Naive B cell (primary cell): Measurements from ENCODE around the gene ADD3. TPM values are rescaled to one million over a fixed set of nuclear protein-coding genes. Genes with fewer than 3 reads are reported as not detected.
"Not testable (repeated sequence)": the region's sequence is repeated elsewhere in the genome, so short reads cannot be mapped to it uniquely, and the experiment has no call there.

Source experiments
- ATAC-seq, 2 donors: fragments of 150-1000 bp; cut with Tn5 transposase; 2 replicates each; pipeline ENCODE4 v1.10.0; 2021; ENCODE audit warnings: low read depth in 2 of 2, mild to moderate bottlenecking in 2 of 2, moderate library complexity in 2 of 2
- DNase-seq: peaks from one replicate; pipeline ENCODE4 v3.0.0; 2022
- H3K27ac Mint-ChIP-seq, 6 donors: one replicate each; pipeline ENCODE4 v1.8.0; 2020 to 2022; ENCODE audit warnings: mild to moderate bottlenecking in 6 of 6, mixed read lengths in 6 of 6, moderate library complexity in 5 of 6, inconsistent platforms in 2 of 6
- H3K27me3 Mint-ChIP-seq, 3 donors: one replicate each; pipeline ENCODE4 v1.8.0; 2021 to 2022; ENCODE audit warnings: mixed read lengths in 3 of 3, mild to moderate bottlenecking in 1 of 3
- H3K36me3 Mint-ChIP-seq, 2 donors: one replicate each; pipeline ENCODE4 v1.8.0; 2020 to 2022; ENCODE audit warnings: mixed read lengths in 2 of 2, inconsistent platforms in 1 of 2, mild to moderate bottlenecking in 1 of 2
- H3K4me1 Mint-ChIP-seq, 3 donors: one replicate each; pipeline ENCODE4 v1.8.0; 2020 to 2022; ENCODE audit warnings: mixed read lengths in 3 of 3, inconsistent platforms in 1 of 3, mild to moderate bottlenecking in 1 of 3, moderate library complexity in 1 of 3
- H3K4me3 Mint-ChIP-seq, 8 donors: one replicate each; pipeline ENCODE4 v1.8.0; 2020 to 2022; ENCODE audit warnings: mild to moderate bottlenecking in 8 of 8, mixed read lengths in 8 of 8, moderate library complexity in 8 of 8, inconsistent platforms in 2 of 8
- H3K9me3 Mint-ChIP-seq, 7 donors: one replicate each; pipeline ENCODE4 v1.8.0; 2020 to 2022; ENCODE audit warnings: mixed read lengths in 7 of 7, mild to moderate bottlenecking in 5 of 7, inconsistent platforms in 2 of 7, moderate library complexity in 1 of 7
- polyA plus RNA-seq, 6 donors: library from polyadenylated mRNA; unstranded; fragments of 300-500 nt; fragmentation: Illumina TruSeq; gene quantifications; one replicate each; pipeline ENCODE4 v1.2.3, GENCODE V29; 2021; ENCODE audit warnings: low read depth in 6 of 6

The ADD3 gene
- polyA plus RNA-seq, 6 donors from 2014 or later, result 322 to 394 (median 366) TPM

GRCh38 chr10:110135836-110136235 is 128.1 kb downstream of the ADD3 start:
- H3K4me3 Mint-ChIP-seq, DNase-seq, H3K27ac Mint-ChIP-seq, H3K9me3 Mint-ChIP-seq, H3K27me3 Mint-ChIP-seq, ATAC-seq: not testable (repeated sequence)
- Mint-ChIP-seq H3K4me1 (peaks cover 23 to 31% (median 25%) of the 10 kb centered on the region in 3 donors), H3K36me3 (peaks cover 0 to 13% of the 10 kb centered on the region in 2 donors)

DNA sequence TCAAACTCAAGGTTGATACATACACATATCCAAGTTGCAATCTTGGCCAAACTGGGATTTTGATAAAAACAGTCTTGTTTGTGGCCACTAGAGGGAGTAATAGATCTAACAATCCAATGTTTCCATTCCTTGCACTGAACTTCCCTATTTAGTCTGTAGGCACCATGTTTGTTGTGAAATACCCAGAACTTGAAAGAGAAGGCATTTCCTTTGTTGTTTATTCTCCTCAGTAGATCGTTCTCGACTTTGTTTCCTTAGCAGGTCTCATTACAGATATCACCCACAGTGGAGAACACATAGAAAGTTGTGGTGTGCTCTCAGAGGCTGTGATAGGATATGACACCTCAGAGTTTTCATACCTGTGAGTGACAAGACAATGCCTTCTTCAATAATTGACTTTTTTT is 129.4 kb downstream of the ADD3 start:
- peaks cover 0 to 8% of the 10 kb centered on the region in 2 donors for H3K36me3 Mint-ChIP-seq
- peaks cover 23 to 31% (median 25%) of the 10 kb centered on the region in 3 donors for H3K4me1 Mint-ChIP-seq
- ATAC-seq (peak; percentile 70 to 75), DNase-seq (peak; percentile 71)
- H3K9me3 Mint-ChIP-seq, result no peaks in the 10 kb centered on the region
- peak overlapping the region in 3 of 8 donors; percentile 6 to 13 (median 9) for H3K4me3 Mint-ChIP-seq
- H3K27me3 Mint-ChIP-seq, result no peaks in the 10 kb centered on the region
- H3K27ac Mint-ChIP-seq, result peak overlapping the region; percentile 0 to 66 (median 46)

- Mint-ChIP-seq H3K36me3 (peaks cover 0 to under 1% of the 10 kb centered on the region in 2 donors), H3K27me3 (no peaks in the 10 kb centered on the region), H3K4me1 (peaks cover 24 to 31% (median 25%) of the 10 kb centered on the region in 3 donors), H3K27ac (peak overlapping the region; percentile 7 to 65 (median 44)), H3K9me3 (no peaks in the 10 kb centered on the region), H3K4me3 (no peak overlapping the region)
- ATAC-seq (peak; percentile 74 to 78), DNase-seq (peak; percentile 79)
Measured at GRCh38 chr10:110138197-110138812, 130.5 kb downstream of the ADD3 start.

GRCh38 chr10:110141185-110141584 is 133.4 kb downstream of the ADD3 start:
- Mint-ChIP-seq H3K27me3 (no peaks in the 10 kb centered on the region), H3K36me3 (no peaks in the 10 kb centered on the region), H3K4me3 (no peak overlapping the region), H3K4me1 (peaks cover 17 to 20% (median 19%) of the 10 kb centered on the region in 3 donors), H3K9me3 (no peaks in the 10 kb centered on the region), H3K27ac (no peak overlapping the region)
- ATAC-seq (no peak), DNase-seq (no peak)

DNA sequence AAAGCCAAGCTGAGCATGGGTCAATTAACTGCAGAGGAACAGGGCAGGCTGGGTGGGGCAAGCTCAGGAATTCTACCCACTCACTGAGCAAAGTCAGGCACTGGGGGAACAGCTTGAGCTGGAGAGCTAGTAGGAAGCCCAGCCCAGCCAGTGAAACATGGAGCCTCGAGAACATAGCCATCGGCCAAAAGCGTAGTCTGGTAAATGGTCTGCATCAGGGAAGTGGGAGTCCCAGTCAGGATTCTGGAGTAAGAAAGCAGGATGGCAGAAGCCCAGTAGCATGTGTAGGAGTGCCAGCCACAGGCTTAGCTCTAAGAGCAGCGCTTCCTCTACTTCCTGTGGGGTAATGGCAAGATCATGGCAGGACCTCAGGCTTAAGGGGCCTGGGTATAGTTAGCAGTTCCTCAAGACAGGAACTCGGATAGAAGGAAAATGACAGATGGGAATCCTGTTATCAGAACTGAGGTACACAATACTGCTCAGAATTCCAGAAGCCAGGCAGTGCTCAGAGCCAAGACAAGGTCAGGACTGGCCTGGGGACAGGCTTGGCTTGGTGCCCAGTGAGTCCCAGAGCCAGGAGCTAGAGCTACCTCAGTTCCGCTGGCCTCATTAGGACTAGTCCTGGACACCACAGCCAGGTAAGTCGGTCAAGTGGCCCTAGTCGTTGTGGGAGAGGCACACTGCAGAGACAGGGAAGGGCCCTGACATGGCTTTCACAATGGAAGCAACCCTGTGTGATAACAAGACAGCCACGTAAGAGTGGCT is 134.3 kb downstream of the ADD3 start:
- H3K4me3 Mint-ChIP-seq, result no peak overlapping the region
- H3K27me3 Mint-ChIP-seq, result peaks cover 0 to 6% (median 0%) of the 10 kb centered on the region in 3 donors
- peak overlapping the region in 2 of 6 donors; percentile 20 to 47 for H3K27ac Mint-ChIP-seq
- no peaks in the 10 kb centered on the region for H3K9me3 Mint-ChIP-seq
- ATAC-seq, result no peak
- no peak for DNase-seq
- H3K36me3 Mint-ChIP-seq, result no peaks in the 10 kb centered on the region
- peaks cover 14 to 20% (median 17%) of the 10 kb centered on the region in 3 donors for H3K4me1 Mint-ChIP-seq

- DNase-seq, result no peak
- no peaks in the 10 kb centered on the region for H3K9me3 Mint-ChIP-seq
- H3K4me1 Mint-ChIP-seq, result peaks cover 5 to 13% (median 9%) of the 10 kb centered on the region in 3 donors
- no peak overlapping the region for H3K27ac Mint-ChIP-seq
- H3K36me3 Mint-ChIP-seq, result no peaks in the 10 kb centered on the region
- no peak for ATAC-seq
- peaks cover 0 to 6% (median 0%) of the 10 kb centered on the region in 3 donors for H3K27me3 Mint-ChIP-seq
- H3K4me3 Mint-ChIP-seq, result no peak overlapping the region
Measured at GRCh38 chr10:110142965-110143364, 135.2 kb downstream of the ADD3 start.

DNA sequence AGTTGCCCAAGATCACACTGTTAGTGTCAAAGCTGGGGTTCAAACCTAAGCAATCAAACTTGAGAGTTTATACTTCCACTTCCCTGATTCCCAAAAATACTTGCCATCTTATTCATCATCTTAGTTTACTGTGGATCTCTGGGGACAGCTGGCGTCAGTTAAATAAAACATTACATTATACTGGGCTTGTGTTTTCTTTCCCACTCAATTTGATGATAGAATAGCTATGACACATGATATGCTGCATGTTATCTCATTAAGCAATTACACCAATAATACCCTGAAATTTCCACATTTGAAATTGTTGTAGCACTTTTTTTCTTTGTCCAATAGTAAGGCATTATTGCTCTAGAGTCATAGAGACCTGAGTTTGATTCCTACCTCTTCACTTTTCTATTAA is 136.7 kb downstream of the ADD3 start:
- ATAC-seq (no peak), DNase-seq (no peak)
- Mint-ChIP-seq H3K4me3 (no peak overlapping the region), H3K4me1 (peaks cover 0 to 5% (median 5%) of the 10 kb centered on the region in 3 donors), H3K27me3 (peaks cover 0 to 13% (median 9%) of the 10 kb centered on the region in 3 donors), H3K9me3 (peaks cover 0 to 2% (median 0%) of the 10 kb centered on the region in 7 donors), H3K27ac (no peak overlapping the region), H3K36me3 (no peaks in the 10 kb centered on the region)

- H3K27ac Mint-ChIP-seq, result peak overlapping the region in 1 of 6 donors; percentile 11
- H3K4me3 Mint-ChIP-seq, result peak overlapping the region in 1 of 8 donors; percentile 0
- H3K4me1 Mint-ChIP-seq, result peaks cover 16 to 26% (median 17%) of the 10 kb centered on the region in 3 donors
- peaks cover 0 to 2% of the 10 kb centered on the region in 2 donors for H3K36me3 Mint-ChIP-seq
- DNase-seq (no peak), ATAC-seq (no peak)
- H3K9me3 Mint-ChIP-seq, result peaks cover 0 to 2% (median 0%) of the 10 kb centered on the region in 7 donors
- peaks cover 3 to 42% (median 26%) of the 10 kb centered on the region in 3 donors for H3K27me3 Mint-ChIP-seq
Measured at GRCh38 chr10:110147961-110148360, 140.2 kb downstream of the ADD3 start.

GRCh38 chr10:110149259-110149658 is 141.5 kb downstream of the ADD3 start:
- H3K36me3 Mint-ChIP-seq, result peaks cover 0 to 9% of the 10 kb centered on the region in 2 donors
- H3K27me3 Mint-ChIP-seq, result peaks cover 8 to 49% (median 34%) of the 10 kb centered on the region in 3 donors
- no peak for ATAC-seq
- peaks cover 25 to 39% (median 29%) of the 10 kb centered on the region in 3 donors for H3K4me1 Mint-ChIP-seq
- no peak for DNase-seq
- H3K27ac Mint-ChIP-seq, result no peak overlapping the region
- peak overlapping the region in 1 of 8 donors; percentile 66 for H3K4me3 Mint-ChIP-seq
- H3K9me3 Mint-ChIP-seq, result peaks cover 0 to 4% (median 0%) of the 10 kb centered on the region in 7 donors

- Mint-ChIP-seq H3K4me1 (peaks cover 25 to 46% (median 30%) of the 10 kb centered on the region in 3 donors), H3K4me3 (peak overlapping the region in 3 of 8 donors; percentile 16 to 63 (median 34)), H3K36me3 (peaks cover 0 to 9% of the 10 kb centered on the region in 2 donors), H3K27ac (no peak overlapping the region), H3K9me3 (peaks cover 0 to 4% (median 0%) of the 10 kb centered on the region in 7 donors), H3K27me3 (peaks cover 8 to 49% (median 34%) of the 10 kb centered on the region in 3 donors)
- DNase-seq, result no peak
- ATAC-seq, result no peak
Measured at GRCh38 chr10:110150046-110150445, 142.3 kb downstream of the ADD3 start.

DNA sequence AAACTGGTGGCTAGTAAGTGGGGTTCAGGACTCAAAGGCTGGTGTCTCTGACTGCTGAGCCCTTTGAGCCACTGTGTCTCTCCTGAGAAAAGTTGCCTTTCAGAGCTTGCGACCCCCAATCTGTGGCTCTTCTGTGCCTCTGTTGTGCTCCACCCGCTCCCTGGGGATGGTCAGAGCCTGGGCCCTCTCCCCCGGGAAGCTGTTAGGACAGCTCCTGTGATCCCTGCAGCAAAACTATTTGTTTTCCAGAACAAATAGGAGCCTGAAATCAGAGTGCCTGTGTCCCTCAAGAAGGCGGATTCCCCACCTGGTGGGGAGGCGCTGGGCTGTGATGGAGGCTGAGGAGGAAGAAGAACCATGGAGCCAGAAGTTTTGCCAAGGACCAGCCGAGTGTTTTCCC is 143.2 kb downstream of the ADD3 start:
- Mint-ChIP-seq H3K4me3 (no peak overlapping the region), H3K4me1 (peaks cover 34 to 54% (median 39%) of the 10 kb centered on the region in 3 donors), H3K36me3 (peaks cover 0 to 9% of the 10 kb centered on the region in 2 donors), H3K27me3 (peaks cover 8 to 49% (median 34%) of the 10 kb centered on the region in 3 donors), H3K27ac (peak overlapping the region in 1 of 6 donors; percentile 82), H3K9me3 (peaks cover 0 to 4% (median 0%) of the 10 kb centered on the region in 7 donors)
- ATAC-seq, result no peak
- no peak for DNase-seq

DNA sequence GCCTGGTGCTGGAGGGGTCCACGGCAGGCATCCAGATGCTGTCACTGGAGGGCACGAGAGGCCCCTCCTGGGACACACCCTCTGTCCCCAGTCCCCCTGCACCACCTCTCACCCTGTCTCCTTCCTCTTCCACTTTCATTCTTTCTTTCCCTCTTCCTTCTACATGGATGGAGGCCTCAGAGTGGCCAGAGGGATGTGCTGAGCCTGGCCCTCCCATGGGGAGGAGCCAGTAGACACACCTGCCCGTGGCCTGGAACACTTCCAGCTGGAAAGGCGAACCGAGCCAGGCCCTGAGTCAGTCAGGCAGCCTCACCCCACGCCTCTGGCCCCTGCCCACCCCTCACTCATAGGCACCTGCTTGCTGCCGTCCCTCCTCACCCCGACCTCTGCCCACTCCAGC is 143.7 kb downstream of the ADD3 start:
- peaks cover 0 to 4% (median 0%) of the 10 kb centered on the region in 7 donors for H3K9me3 Mint-ChIP-seq
- H3K4me3 Mint-ChIP-seq, result peak overlapping the region in 2 of 8 donors; percentile 27 to 41

DNA sequence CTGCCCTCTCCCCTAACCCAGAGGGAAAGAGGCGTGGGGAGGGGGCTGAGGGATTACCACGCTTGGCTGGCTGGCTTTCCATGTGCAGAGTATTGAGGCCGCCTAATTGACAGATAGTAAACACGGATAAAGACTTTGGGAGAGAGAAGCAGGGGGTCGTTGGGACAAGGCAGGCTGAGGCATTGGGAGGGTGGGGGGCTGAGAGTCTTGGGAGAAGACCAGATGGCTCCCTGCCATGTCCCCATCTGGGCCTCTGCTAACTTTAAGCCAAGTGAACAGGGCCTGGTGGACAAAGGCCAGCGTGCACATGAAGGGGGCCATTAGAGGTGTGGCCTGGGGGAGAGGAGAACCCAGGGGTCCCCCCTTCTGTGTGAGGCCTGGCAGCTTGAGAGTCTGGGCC is 144.2 kb downstream of the ADD3 start:
- H3K4me1 Mint-ChIP-seq, result peaks cover 40 to 64% (median 49%) of the 10 kb centered on the region in 3 donors
- H3K27ac Mint-ChIP-seq, result peak overlapping the region in 1 of 6 donors; percentile 56
- no peak for DNase-seq
- H3K36me3 Mint-ChIP-seq, result peaks cover 0 to 9% of the 10 kb centered on the region in 2 donors
- peak overlapping the region in 2 of 8 donors; percentile 27 to 47 for H3K4me3 Mint-ChIP-seq
- H3K27me3 Mint-ChIP-seq, result peaks cover 13 to 43% (median 34%) of the 10 kb centered on the region in 3 donors
- H3K9me3 Mint-ChIP-seq, result peaks cover 0 to 4% (median 0%) of the 10 kb centered on the region in 7 donors
- no peak for ATAC-seq

More for the DNA sequence above, 143.7 kb downstream of the ADD3 start:
- H3K27ac Mint-ChIP-seq, result peak overlapping the region in 2 of 6 donors; percentile 49 to 56
- ATAC-seq, result no peak
- no peak for DNase-seq
- H3K27me3 Mint-ChIP-seq, result peaks cover 8 to 48% (median 34%) of the 10 kb centered on the region in 3 donors
- H3K4me1 Mint-ChIP-seq, result peaks cover 35 to 59% (median 44%) of the 10 kb centered on the region in 3 donors
- H3K36me3 Mint-ChIP-seq, result peaks cover 0 to 9% of the 10 kb centered on the region in 2 donors
